RWPE1 (cell line): ENCODE results near the gene GREB1.

Source experiments
- CTCF ChIA-PET: fragments of 350-600 bp; sonication (Branson Sonifier 250); formaldehyde crosslinking; extraction: SDS; loops from one replicate; lab custom pipeline; 2021; lab: Yijun Ruan, JAX
- POLR2A ChIA-PET: fragments of 400-600 bp; formaldehyde crosslinking; extraction: SDS; loops from one replicate; lab custom pipeline; 2020; ENCODE audit warnings: antibody characterized with exemption; ENCODE audit not compliant: low non-redundant PET; lab: Yijun Ruan, JAX
- DNase-seq: peaks from one replicate; pipeline ENCODE4 v3.0.0; 2012; ENCODE audit warnings: low spot score
- H3K27ac ChIP-seq: fragments of 450-650 bp; 2 replicates; pipeline ENCODE4 v1.5.1; 2017
- TF ChIP-seq, protein P1 (sequence below): fragments of 450-650 bp; conservative IDR thresholded peaks from 2 replicates; pipeline ENCODE4 v1.5.1; 2017; ENCODE audit warnings: low read depth, mild to moderate bottlenecking

The GREB1 gene

DNA sequence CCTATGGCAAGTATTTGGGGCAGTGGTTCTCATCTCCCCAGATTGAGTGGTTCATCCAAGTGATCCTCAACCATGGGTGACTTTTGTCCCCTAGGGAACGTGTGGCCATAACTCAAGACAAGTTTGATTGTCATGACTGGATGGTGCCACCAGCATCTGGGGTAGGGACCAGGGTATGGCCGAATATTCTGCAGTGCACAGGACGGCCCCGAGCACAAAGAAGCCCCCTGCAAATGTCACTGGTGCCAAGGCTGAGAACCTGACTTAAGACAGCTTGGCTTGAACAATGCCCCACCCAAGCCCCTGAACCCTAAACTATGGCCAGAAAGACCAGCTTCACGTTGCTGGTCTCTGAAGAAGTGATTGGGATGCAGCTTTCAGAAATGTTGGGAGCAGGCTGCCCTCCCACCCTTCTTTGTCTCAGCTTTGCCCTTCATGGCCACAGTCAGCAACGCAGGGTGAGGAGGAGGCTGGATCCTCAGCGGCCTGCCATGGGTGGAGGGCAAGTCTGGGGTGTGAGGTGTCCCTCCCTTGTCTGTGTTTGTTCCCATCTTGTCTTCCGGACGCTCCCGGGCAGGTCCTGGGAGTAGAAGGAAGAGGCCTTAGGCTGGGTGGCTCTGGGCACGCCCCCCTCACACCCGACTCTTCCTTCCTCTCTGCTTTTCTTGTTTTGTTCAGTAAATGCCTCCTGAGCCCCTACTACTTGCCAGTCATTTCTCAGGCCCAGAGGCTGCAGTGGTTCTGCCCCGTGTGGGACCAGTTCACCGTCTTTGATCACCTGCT, 43.4 kb downstream of the GREB1 start:
- ChIA-PET CTCF (no interaction called here), POLR2A (no interaction called here)
- H3K27ac ChIP-seq: no peak overlapping the region
- TF ChIP-seq, protein P1, sequence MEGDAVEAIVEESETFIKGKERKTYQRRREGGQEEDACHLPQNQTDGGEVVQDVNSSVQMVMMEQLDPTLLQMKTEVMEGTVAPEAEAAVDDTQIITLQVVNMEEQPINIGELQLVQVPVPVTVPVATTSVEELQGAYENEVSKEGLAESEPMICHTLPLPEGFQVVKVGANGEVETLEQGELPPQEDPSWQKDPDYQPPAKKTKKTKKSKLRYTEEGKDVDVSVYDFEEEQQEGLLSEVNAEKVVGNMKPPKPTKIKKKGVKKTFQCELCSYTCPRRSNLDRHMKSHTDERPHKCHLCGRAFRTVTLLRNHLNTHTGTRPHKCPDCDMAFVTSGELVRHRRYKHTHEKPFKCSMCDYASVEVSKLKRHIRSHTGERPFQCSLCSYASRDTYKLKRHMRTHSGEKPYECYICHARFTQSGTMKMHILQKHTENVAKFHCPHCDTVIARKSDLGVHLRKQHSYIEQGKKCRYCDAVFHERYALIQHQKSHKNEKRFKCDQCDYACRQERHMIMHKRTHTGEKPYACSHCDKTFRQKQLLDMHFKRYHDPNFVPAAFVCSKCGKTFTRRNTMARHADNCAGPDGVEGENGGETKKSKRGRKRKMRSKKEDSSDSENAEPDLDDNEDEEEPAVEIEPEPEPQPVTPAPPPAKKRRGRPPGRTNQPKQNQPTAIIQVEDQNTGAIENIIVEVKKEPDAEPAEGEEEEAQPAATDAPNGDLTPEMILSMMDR: no peak
- DNase-seq: no peak

DNA sequence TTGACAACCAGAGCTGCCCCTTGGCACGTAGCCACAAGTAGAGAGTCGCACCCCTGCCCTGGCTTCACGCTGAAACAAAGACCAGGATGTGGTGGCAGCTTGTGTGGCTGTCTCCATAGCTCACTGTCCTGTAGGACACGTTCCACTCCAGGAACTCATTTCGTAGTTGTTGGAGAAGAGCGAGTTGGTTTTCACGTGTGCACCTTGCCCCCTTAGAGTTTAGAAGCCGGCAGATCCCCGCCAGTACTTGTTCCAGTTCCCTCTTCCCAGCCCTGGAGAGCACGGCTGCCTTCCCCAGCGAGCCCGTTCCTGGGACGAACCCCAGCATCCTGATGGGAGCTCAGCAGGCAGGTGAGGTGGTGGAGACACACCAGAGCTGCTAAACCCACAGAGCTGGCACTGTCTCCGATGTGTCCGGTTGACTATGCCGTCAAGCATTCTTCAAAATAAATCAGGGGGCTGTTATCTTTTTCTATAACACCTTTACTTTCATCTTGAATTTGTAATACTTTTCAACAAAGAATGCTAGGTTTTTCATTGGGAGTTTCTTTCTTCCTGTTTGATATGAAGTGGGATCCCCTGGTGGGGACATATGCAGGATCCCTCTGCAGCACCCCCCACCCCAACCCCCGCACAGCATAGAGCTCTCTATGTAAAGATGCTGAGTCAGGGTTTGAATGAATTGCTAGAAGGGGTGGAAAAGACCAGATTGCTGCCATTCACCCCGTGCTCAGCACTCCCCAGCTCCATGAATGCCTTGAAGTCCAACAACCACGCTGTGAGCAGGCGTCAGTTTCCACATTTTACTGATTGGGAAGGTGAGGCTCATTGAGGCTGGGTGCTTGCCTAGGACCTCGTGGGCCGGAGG, 44.5 kb downstream of the GREB1 start:
- H3K27ac ChIP-seq: no peak overlapping the region
- DNase-seq: no peak
- TF ChIP-seq, protein P1: no peak
- ChIA-PET CTCF (interaction anchor here (0.6 to 0.9 kb wide), 3 partner anchors 98 to 982 kb away, joined by 3 to 5 read pairs (median 3); no protein-coding TSS in a partner anchor), POLR2A (no interaction called here)

DNA sequence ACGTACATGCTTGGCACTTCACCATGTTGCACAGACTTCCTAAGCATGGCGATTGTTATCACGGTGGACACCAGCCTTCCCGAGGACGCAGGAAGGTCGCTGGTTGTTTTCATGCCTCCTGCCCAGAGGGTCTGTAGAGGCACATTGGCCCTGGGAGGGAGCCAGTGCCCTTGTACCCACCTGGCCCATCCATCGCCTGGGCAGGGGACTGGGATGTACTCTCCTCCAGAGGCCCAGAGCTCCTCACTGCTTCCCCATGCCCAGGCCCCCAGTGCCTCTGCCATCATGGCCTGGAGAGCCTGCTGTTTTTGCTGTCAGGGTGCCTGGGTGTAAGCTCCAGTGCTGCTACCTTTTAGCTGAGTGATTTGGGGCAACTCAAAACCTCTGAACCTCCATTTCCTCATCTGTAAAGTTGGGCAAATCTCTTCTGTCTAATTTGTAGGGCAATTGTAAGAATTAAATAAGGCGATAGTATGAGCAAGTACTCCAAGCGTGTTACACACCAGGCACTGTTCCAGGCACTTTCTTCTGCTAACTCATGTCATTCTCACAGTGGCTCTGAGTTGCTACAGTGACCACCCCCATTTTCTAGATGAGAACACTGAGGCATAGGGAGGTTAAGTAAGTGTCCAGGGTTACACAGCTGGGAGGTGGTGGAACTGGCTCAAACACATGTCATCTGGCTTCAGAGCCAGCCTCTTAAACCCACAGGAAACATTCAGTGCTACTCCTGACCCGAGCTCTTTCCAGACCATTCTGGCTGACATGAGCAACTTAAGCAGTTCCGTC, 45.3 kb downstream of the GREB1 start:
- TF ChIP-seq, protein P1: no peak
- no peak overlapping the region for H3K27ac ChIP-seq
- DNase-seq: no peak
- CTCF ChIA-PET: no interaction called here
- POLR2A ChIA-PET: no interaction called here

DNA sequence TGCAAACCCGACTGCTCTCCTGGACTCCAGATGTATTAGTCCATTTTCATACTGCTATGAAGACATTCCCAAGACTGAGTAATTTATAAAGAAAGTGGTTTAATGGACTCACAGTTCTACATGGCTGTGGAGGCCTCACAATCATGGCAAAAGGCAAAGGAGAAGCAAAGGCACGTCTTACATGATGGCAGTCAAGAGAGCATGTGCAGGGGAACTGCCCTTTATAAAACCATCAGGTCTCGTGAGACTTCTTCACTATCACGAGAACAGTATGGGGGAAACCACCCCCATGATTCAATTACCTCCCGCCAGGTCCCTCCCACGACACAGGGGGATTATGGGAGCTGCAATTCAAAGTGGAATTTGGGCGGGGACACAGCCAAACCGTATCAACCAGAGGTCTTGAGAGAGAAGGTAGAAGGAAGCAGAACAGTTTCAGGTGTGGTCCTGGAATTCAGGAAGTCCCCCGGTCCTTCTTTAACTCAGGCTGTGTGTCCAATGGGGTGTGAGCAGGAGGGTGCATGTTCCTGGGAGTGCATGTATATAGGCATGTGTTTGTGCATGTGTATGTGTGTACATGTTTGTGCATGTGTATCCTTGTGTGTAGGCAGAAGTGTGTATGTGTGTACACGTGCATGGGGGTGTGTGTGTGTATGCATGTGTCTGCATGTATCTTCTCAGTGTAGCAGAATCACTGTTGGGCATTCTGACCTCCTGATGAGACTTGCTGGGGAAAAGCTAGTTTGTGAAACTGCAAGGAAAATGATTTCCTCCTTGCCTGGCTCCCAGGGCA, 46.2 kb downstream of the GREB1 start:
- POLR2A ChIA-PET: no interaction called here

DNA sequence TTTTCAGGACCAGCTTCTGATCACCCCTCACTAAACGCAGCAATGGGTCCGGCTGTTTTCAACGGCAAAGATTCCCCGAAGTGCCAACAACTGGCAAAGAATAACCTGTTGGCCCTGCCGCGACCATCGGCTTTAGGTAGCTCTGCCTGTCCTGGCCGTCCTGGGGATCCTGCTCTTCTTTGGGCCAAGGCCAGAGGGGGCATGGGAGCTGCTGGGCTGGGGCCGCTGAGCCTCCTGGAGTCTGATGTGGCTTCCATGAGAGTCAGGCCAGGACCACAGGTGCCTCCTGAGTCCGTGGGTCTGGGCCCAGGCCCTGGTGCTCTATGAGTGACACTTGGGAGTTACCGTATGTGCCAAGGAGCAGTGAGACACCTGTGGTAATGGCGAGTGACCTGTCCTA, 46.9 kb downstream of the GREB1 start:
- no peak for DNase-seq
- CTCF ChIA-PET: interaction anchor here (1.1 kb wide), 1 partner anchor 103 kb away, joined by 3 read pairs; no protein-coding TSS in a partner anchor
- no peak overlapping the region for H3K27ac ChIP-seq
- TF ChIP-seq, protein P1: no peak
- POLR2A ChIA-PET: no interaction called here

More for the DNA sequence above, 46.2 kb downstream of the GREB1 start:
- CTCF ChIA-PET: interaction anchor here (1.1 kb wide), 1 partner anchor 102 kb away, joined by 3 read pairs; no protein-coding TSS in a partner anchor
- no peak overlapping the region for H3K27ac ChIP-seq
- TF ChIP-seq, protein P1: no peak
- no peak for DNase-seq
